ENCODE results near the gene B4GALT2. TPM values are rescaled to one million over a fixed set of nuclear protein-coding genes. Genes with fewer than 3 reads are reported as not detected.

Gene B4GALT2
- total and polyA plus RNA-seq, 12 donors: 18.2 to 47.9 (median 28.0) TPM

DNA sequence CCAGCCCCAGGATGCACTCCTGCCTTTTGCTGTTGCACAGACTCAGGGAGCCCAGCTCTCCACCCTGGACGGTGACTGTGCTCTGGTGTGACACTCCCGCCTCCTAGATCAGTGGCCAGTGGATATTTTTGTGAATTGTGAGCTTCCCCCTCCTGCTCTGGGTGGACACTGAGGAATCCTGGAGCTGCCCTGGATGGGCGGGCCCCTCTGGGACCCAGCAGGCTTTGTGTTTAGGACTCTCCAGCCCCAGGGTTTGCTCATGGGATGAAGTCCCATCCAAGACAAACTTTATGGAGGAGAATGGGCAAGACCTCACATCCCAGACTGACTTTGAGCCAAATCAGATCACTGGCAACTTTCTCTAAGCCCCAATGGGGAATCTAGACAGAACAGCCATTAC is 36.2 kb downstream of the B4GALT2 start:
- Histone ChIP-seq H3K9me3 (replicated peaks in 1 of 3) (no peaks in the 10 kb centered on the region), H3K27me3 (no peaks in the 10 kb centered on the region), H3K4me3 (no peak overlapping the region), H3K27ac (no peak overlapping the region), H3K36me3 (replicated peaks in 1 of 2) (no peaks in the 10 kb centered on the region), H3K4me1 (replicated peaks in 1 of 2) (no peaks in the 10 kb centered on the region)
- DNase-seq: no peak
- intact Hi-C loops (cut with DNase I): loop anchor here in 1 of 2 donors (10.0 kb wide), 1 partner anchor 200 kb away; the partner anchor contains the start of gene DMAP1
- 63 to 86% (median 69%) methylated on average over 1 to 3 of the region's 3 CpGs for WGBS, 4 donors
- TF ChIP-seq, protein P1, sequence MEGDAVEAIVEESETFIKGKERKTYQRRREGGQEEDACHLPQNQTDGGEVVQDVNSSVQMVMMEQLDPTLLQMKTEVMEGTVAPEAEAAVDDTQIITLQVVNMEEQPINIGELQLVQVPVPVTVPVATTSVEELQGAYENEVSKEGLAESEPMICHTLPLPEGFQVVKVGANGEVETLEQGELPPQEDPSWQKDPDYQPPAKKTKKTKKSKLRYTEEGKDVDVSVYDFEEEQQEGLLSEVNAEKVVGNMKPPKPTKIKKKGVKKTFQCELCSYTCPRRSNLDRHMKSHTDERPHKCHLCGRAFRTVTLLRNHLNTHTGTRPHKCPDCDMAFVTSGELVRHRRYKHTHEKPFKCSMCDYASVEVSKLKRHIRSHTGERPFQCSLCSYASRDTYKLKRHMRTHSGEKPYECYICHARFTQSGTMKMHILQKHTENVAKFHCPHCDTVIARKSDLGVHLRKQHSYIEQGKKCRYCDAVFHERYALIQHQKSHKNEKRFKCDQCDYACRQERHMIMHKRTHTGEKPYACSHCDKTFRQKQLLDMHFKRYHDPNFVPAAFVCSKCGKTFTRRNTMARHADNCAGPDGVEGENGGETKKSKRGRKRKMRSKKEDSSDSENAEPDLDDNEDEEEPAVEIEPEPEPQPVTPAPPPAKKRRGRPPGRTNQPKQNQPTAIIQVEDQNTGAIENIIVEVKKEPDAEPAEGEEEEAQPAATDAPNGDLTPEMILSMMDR (IDR thresholded peaks at IDR 0.05): no peak
- no peak for TF ChIP-seq POLR2A (IDR thresholded peaks at IDR 0.05)

DNA sequence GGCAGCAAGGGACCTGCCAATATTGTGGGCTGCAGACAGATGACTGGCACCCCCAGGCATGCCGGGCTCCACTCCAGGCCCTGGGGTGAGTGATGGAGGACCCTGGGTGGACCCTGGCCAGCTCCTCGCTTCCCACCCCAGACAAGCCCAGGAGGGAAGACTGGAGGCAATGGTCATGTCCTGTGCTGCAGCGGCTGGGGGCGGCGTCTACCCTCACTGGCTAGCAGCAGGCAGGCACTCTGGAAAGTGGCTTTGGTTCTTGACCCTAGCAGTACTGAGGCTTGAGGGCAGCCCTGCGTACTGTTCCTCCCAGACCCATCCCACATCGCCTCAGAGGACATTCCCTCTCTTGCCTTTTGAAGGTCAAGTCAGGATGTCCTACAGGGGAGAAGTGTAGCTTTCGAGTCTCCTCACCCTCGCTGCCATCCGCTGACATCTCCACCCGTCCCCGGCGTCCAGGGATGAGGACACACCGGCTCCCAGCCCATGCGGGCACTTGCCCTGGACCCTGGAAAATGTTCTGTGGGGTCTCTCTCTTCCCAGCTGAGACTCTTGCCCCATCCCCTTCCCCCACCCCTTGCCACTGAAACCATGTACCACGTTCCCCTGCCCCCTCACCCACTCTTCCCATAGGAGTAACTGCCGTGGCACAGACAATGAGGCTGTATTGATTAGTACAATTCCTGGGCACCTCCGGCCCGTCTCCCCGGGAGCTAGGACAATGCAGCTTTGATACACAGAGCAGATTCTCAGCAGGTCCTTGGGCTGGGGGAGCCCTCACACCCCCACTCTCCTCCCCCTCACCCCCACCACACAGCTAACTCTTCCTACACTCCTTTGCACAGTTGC is 37.3 kb downstream of the B4GALT2 start:
- no peaks in the 10 kb centered on the region for H3K4me1 ChIP-seq (replicated peaks in 1 of 2)
- H3K27me3 ChIP-seq: no peaks in the 10 kb centered on the region
- H3K27ac ChIP-seq: no peak overlapping the region
- no peak for DNase-seq
- TF ChIP-seq, protein P1 (IDR thresholded peaks at IDR 0.05): no peak
- no peak for TF ChIP-seq POLR2A (IDR thresholded peaks at IDR 0.05)
- 81 to 91% (median 88%) methylated on average over 12 to 20 of the region's 20 CpGs for WGBS, 4 donors
- intact Hi-C loops (cut with DNase I): loop anchor here in 1 of 2 donors (10.0 kb wide), 1 partner anchor 199 kb away; the partner anchor contains the start of gene DMAP1
- H3K36me3 ChIP-seq (replicated peaks in 1 of 2): no peaks in the 10 kb centered on the region
- no peak overlapping the region for H3K4me3 ChIP-seq
- H3K9me3 ChIP-seq (replicated peaks in 1 of 3): no peaks in the 10 kb centered on the region

DNA sequence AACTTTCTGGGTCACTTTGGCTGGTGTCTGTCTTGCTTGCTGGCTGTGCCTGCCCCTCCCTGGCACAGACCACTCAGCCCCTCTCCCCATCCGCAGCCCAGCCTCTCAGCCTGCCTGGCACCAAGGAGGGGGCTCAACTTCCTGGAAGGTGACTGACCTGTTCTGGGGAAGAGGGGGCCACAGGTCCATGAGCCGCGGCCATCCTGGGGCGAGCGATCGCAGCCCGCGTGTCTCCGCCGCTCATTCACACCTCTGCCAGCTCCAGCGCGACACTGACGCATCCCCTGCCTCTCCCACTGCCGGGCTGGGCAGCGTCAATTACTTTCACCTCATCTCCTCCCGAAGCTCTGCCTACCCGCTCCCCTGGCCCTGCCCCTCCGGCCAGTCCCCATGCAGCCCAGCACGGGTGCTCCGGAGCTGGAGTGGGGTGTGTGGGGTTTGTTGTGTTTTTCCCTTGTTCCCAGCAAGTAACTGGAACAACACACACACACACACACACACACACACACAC is 37.9 kb downstream of the B4GALT2 start:
- Histone ChIP-seq H3K27ac (no peak overlapping the region), H3K27me3 (no peaks in the 10 kb centered on the region), H3K9me3 (replicated peaks in 1 of 3) (no peaks in the 10 kb centered on the region), H3K36me3 (replicated peaks in 1 of 2) (no peaks in the 10 kb centered on the region), H3K4me1 (replicated peaks in 1 of 2) (no peaks in the 10 kb centered on the region), H3K4me3 (no peak overlapping the region)
- 87 to 91% (median 89%) methylated on average over 15 to 20 of the region's 20 CpGs for WGBS, 4 donors
- intact Hi-C loops (cut with DNase I): loop anchor here in 1 of 2 donors (10.0 kb wide), 1 partner anchor 198 kb away; the partner anchor contains the start of gene DMAP1
- no peak for DNase-seq
- no peak for TF ChIP-seq POLR2A (IDR thresholded peaks at IDR 0.05)
- TF ChIP-seq, protein P1 (IDR thresholded peaks at IDR 0.05): no peak

DNA sequence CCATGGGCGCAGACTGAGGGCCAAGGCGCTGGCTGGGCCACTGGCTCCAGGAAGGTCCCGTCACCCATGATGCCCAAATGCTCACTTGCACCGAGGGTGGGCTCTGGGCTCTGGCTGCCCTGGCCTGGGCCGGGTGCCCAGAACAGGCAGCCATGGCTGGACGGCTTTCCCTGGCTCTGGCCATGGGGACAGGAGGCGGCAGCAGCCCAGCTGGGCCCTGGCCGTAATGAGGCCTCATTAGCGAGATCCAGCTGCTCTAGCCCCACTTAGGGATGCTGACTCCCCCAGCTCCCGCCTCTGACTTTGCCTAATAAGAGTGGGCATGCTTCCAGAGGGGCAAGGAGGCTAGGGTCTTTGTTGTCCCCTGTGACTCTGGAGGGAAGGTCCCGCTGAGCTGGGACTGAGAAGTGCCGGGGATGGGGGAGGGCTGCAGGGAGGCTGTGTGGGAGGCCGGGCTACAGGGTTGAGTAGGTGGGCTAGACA is 40.5 kb downstream of the B4GALT2 start:
- intact Hi-C loops (cut with DNase I): loop anchor here in 1 of 2 donors (10.0 kb wide), 1 partner anchor 195 kb away; the partner anchor contains the start of gene DMAP1
- H3K9me3 ChIP-seq (replicated peaks in 1 of 3): no peaks in the 10 kb centered on the region
- 80 to 94% (median 90%) methylated on average over 3 to 13 of the region's 13 CpGs for WGBS, 4 donors

More for the DNA sequence above, 40.5 kb downstream of the B4GALT2 start:
- no peak overlapping the region for H3K27ac ChIP-seq
- H3K4me1 ChIP-seq (replicated peaks in 1 of 2): no peaks in the 10 kb centered on the region
- no peak overlapping the region for H3K4me3 ChIP-seq
- TF ChIP-seq, protein P1 (IDR thresholded peaks at IDR 0.05): no peak
- TF ChIP-seq POLR2A (IDR thresholded peaks at IDR 0.05): no peak
- H3K36me3 ChIP-seq (replicated peaks in 1 of 2): no peaks in the 10 kb centered on the region
- no peaks in the 10 kb centered on the region for H3K27me3 ChIP-seq
- DNase-seq: no peak

Data from adrenal gland (tissue), 12 donors.